ENCODE data around the gene TMEM108.

Gene TMEM108

DNA sequence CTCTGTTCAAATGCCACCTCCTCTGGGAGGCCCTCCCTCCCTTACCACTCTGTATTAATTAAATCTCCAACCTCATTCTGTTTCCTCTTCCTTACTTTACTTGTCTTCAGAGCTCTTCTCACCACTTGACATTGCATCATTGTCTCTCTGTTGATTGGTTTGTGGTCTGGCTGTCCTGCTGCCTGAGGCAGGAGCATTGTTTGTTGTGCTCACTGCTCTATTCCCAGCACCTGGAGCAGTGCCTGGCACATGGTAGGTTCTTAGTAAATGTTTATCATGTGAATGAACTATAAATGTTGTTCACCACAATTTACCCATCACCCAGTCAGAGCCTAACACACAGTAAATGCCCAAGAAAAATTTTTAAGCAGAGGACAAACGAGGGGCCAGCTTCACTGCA is 355.0 kb downstream of the TMEM108 start:
- Mint-ChIP-seq H3K4me1 (peaks cover 5% of the 10 kb centered on the region), H3K4me3 (no peak overlapping the region), H3K27me3 (ENCODE audit: low read depth) (peaks cover 4% of the 10 kb centered on the region), H3K36me3 (ENCODE audit: low read depth) (no peaks in the 10 kb centered on the region), H3K9me3 (peaks cover 2% of the 10 kb centered on the region), H3K27ac (no peak overlapping the region)
- TF ChIP-seq, protein P1, sequence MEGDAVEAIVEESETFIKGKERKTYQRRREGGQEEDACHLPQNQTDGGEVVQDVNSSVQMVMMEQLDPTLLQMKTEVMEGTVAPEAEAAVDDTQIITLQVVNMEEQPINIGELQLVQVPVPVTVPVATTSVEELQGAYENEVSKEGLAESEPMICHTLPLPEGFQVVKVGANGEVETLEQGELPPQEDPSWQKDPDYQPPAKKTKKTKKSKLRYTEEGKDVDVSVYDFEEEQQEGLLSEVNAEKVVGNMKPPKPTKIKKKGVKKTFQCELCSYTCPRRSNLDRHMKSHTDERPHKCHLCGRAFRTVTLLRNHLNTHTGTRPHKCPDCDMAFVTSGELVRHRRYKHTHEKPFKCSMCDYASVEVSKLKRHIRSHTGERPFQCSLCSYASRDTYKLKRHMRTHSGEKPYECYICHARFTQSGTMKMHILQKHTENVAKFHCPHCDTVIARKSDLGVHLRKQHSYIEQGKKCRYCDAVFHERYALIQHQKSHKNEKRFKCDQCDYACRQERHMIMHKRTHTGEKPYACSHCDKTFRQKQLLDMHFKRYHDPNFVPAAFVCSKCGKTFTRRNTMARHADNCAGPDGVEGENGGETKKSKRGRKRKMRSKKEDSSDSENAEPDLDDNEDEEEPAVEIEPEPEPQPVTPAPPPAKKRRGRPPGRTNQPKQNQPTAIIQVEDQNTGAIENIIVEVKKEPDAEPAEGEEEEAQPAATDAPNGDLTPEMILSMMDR (IDR thresholded peaks at IDR 0.05; ENCODE audit: unreplicated experiment in 3 of 3) = no peak

DNA sequence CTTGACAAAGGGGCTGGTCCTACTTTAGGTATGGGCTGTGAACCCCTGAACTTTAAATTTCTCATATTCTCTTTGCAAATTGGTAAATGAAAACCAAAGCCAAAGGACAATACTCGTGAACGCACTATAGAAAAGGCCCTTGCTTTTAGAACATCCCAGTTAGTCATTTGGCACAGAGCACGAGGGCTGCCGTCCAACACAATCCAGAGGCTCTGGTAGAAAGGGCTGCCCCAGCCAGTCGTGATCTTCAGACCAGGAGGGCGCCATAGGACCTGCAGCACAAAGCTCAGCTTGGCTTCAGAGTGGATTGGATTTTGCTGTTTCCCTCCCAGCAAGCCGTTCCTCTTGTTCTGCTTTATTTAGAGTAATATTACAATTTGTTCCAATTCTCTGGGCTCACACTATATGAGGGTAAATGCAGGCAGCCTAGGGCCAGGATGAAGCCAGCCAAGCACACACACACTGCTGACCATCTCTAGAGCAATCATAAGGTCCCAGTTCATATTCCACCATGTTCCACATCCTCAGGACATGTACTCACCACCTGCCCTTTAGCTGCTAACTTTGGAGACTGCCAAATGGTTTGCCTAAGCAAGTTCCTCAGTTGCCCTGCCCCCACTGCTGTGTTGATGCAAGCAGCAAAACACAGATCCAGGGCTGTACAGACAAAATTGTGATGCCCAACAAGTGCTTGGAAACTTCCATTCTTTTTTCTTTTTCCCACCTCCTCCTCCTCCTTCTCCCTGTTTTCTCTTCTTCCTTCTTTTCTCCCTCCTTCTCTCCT is 355.7 kb downstream of the TMEM108 start:
- no peak overlapping the region for H3K4me3 Mint-ChIP-seq
- H3K4me1 Mint-ChIP-seq = peaks cover 5% of the 10 kb centered on the region
- H3K27ac Mint-ChIP-seq = no peak overlapping the region
- peaks cover 2% of the 10 kb centered on the region for H3K9me3 Mint-ChIP-seq
- no peaks in the 10 kb centered on the region for H3K36me3 Mint-ChIP-seq (ENCODE audit: low read depth)
- H3K27me3 Mint-ChIP-seq (ENCODE audit: low read depth) = peaks cover 7% of the 10 kb centered on the region
- TF ChIP-seq, protein P1 (IDR thresholded peaks at IDR 0.05; ENCODE audit: unreplicated experiment in 3 of 3) = no peak

DNA sequence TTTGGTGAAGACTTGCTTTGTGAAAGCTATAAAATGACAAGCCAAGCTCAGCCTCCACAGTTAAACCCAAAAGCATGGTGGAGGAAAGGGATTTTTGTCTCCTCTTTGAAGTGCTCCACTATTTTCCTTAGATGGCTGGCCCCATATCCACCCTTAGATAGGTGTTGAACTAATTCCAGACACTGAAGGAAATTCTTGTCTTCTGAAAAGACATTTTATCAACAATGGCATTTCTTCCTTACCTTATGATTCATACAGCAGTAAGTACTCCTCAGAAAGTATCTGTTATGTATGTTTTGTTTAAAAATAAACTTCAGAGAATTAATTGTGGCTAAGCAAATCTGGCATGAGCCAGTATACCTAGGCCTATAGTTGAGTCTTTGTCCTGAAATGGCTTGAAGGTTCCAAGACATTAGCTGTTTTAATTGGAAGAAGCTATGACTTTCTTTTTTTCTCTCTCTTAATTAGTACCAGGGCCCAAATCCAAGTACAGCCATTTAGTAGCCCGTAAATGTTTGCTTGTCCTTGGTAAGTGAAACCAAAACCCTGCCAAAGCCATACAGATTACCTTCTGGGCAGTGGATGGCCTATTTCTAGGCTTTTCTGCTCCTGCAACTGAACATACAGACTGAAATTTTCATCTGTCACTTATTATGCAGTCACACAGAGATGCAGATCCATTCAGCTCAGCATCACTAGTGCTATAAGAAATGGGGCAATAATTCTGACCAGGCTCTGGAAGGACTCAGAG is 356.5 kb downstream of the TMEM108 start:
- H3K27ac Mint-ChIP-seq = no peak overlapping the region
- TF ChIP-seq, protein P1 (IDR thresholded peaks at IDR 0.05; ENCODE audit: unreplicated experiment in 3 of 3) = no peak
- peaks cover 5% of the 10 kb centered on the region for H3K4me1 Mint-ChIP-seq
- no peak overlapping the region for H3K4me3 Mint-ChIP-seq
- peaks cover 2% of the 10 kb centered on the region for H3K9me3 Mint-ChIP-seq
- H3K27me3 Mint-ChIP-seq (ENCODE audit: low read depth) = peaks cover 7% of the 10 kb centered on the region
- H3K36me3 Mint-ChIP-seq (ENCODE audit: low read depth) = no peaks in the 10 kb centered on the region

DNA sequence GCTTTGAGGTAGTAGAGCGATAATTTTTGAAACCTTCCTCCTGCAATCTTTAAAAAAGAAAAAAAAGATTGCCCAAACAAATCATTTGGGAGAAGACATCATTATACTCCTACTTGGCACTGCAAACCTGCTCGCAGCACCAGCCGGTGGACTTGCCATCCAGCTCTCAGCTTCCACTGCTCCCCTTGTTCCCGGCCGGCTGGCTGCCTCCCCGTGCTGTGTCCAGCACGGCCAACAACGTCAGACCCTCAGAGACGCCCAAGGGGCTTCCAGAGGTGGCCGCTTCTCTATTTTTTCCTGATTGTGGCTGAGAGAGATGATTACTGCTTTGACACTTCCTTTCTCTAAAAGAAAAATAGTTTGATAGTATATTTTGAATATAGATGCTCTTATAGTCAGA is 358.7 kb downstream of the TMEM108 start:
- Mint-ChIP-seq H3K4me1 (peaks cover 14% of the 10 kb centered on the region), H3K36me3 (ENCODE audit: low read depth) (no peaks in the 10 kb centered on the region), H3K27ac (no peak overlapping the region), H3K9me3 (peaks cover 2% of the 10 kb centered on the region), H3K27me3 (ENCODE audit: low read depth) (peaks cover 7% of the 10 kb centered on the region), H3K4me3 (no peak overlapping the region)
- TF ChIP-seq, protein P1 (IDR thresholded peaks at IDR 0.05; ENCODE audit: unreplicated experiment in 3 of 3) = no peak

DNA sequence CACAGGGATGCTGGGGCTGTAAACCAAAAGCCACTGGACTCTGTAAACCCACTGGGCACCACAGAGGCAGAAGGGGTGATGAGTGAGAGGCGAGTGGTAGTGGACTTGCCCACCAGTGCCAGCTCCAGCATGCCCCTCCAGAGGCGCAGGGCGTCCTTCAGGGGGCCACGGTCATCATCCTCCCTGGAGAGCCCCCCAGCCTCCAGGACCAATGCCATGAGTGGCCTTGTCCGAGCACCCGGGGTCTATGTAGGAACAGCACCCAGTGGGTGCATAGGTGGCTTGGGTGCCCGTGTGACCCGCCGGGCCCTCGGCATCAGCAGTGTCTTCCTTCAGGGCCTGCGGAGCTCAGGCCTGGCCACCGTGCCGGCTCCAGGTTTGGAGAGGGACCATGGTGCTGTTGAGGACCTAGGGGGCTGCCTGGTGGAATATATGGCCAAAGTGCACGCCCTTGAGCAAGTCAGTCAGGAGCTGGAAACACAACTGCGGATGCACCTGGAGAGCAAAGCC is 361.9 kb downstream of the TMEM108 start, which contains the start of gene BFSP2:
TSS of gene BFSP2 (plus strand) at position 51 of the 510 bp plus-strand sequence. CDS start at position 79, 28 bp downstream.
- H3K4me3 Mint-ChIP-seq = no peak within 1 kb of the TSS

More for the DNA sequence above, 361.9 kb downstream of the TMEM108 start, which contains the start of gene BFSP2:
- no peak within 1 kb of the TSS for H3K27ac Mint-ChIP-seq
- peaks cover 39% of the 10 kb centered on the region for H3K4me1 Mint-ChIP-seq
- no peaks in the 10 kb centered on the region for H3K36me3 Mint-ChIP-seq (ENCODE audit: low read depth)
- H3K9me3 Mint-ChIP-seq = no peaks in the 10 kb centered on the region
- H3K27me3 Mint-ChIP-seq (ENCODE audit: low read depth) = peaks cover 3% of the 10 kb centered on the region
- TF ChIP-seq, protein P1 (IDR thresholded peaks at IDR 0.05; ENCODE audit: unreplicated experiment in 3 of 3) = no peak
